GM18951 (cell line): ENCODE results near the gene FGFR2.
"Not testable (repeated sequence)": the region's sequence is repeated elsewhere in the genome, so short reads cannot be mapped to it uniquely, and the experiment has no call there.

ENCODE experiments used
- POLR2A ChIP-seq: IDR thresholded peaks from 4 replicates; pipeline ENCODE4 v1.6.1; 2011; ENCODE audit warnings: mild to moderate bottlenecking; ENCODE audit not compliant: insufficient read length, insufficient read depth; ENCODE audit errors: extremely low read depth
- in situ Hi-C: fragments of 300-500 bp; cut with MboI; formaldehyde crosslinking; loops from one replicate; pipeline ENCODE4 v1.12.0; 2022; ENCODE audit warnings: low sequenced_read_pairs, mixed read lengths, inconsistent platforms; ENCODE audit not compliant: unreplicated experiment

The FGFR2 gene

GRCh38 chr10:121574519-121575166, 23.6 kb downstream of the FGFR2 start:
- in situ Hi-C loops = no loop called here
- TF ChIP-seq POLR2A = no peak

GRCh38 chr10:121573538-121573941, 24.7 kb downstream of the FGFR2 start:
- TF ChIP-seq POLR2A = no peak
- in situ Hi-C loops = no loop called here

- TF ChIP-seq POLR2A = no peak
- in situ Hi-C loops = no loop called here
These were observed 25.2 kb downstream of the FGFR2 start for GRCh38 chr10:121572859-121573537.

GRCh38 chr10:121570315-121570714, 27.9 kb downstream of the FGFR2 start:
- in situ Hi-C loops = no loop called here
- no peak for TF ChIP-seq POLR2A

GRCh38 chr10:121568275-121568674, 30.0 kb downstream of the FGFR2 start:
- in situ Hi-C loops = no loop called here

GRCh38 chr10:121567569-121567968, 30.7 kb downstream of the FGFR2 start:
- in situ Hi-C loops = no loop called here

More at GRCh38 chr10:121568275-121568674, 30.0 kb downstream of the FGFR2 start:
- no peak for TF ChIP-seq POLR2A

GRCh38 chr10:121566755-121567154, 31.5 kb downstream of the FGFR2 start:
- in situ Hi-C loops = no loop called here

More at GRCh38 chr10:121567569-121567968, 30.7 kb downstream of the FGFR2 start:
- TF ChIP-seq POLR2A = no peak

GRCh38 chr10:121559326-121560026, 38.8 kb downstream of the FGFR2 start:
- in situ Hi-C loops = no loop called here
- TF ChIP-seq POLR2A = no peak

More at GRCh38 chr10:121566755-121567154, 31.5 kb downstream of the FGFR2 start:
- TF ChIP-seq POLR2A = no peak

- no peak for TF ChIP-seq POLR2A
These were observed 40.0 kb downstream of the FGFR2 start for GRCh38 chr10:121558238-121558637.

GRCh38 chr10:121556918-121557573, 41.2 kb downstream of the FGFR2 start:
- in situ Hi-C loops = no loop called here
- no peak for TF ChIP-seq POLR2A

More at GRCh38 chr10:121558238-121558637, 40.0 kb downstream of the FGFR2 start:
- in situ Hi-C loops = no loop called here

GRCh38 chr10:121556455-121556854, 41.8 kb downstream of the FGFR2 start:
- TF ChIP-seq POLR2A = no peak
- in situ Hi-C loops = no loop called here

GRCh38 chr10:121554916-121555315, 43.3 kb downstream of the FGFR2 start:
- in situ Hi-C loops = not testable (repeated sequence)
